NCI-H2227 (cell line): ENCODE results near the gene C1GALT1C1.

ENCODE experiments used
- DNase-seq: peaks from one replicate; lab custom pipeline; 2025; ENCODE audit not compliant: unreplicated experiment; lab: John Stamatoyannopoulos, UW

Gene C1GALT1C1

GRCh38 chrX:120585702-120586101, 44.2 kb downstream of the C1GALT1C1 start:
- DNase-seq = no peak
